Stomach (tissue), 4 donors: ENCODE measurements around the gene NUP210.

Experiments
- EP300 ChIP-seq: sonication (generic); formaldehyde crosslinking; IDR thresholded peaks from one replicate; pipeline ENCODE4 v1.6.1; 2017; ENCODE audit warnings: antibody characterized with exemption
- POLR2A ChIP-seq, 4 donors: fragments of 450-650 bp; IDR thresholded peaks; one replicate each; pipeline ENCODE4 v1.6.1; 2016; ENCODE audit warnings: antibody characterized with exemption in 4 of 4, control low read depth in 2 of 4, mild to moderate bottlenecking in 1 of 4, moderate library complexity in 1 of 4
- POLR2AphosphoS5 ChIP-seq, 3 donors: sonication (generic); formaldehyde crosslinking; IDR thresholded peaks; one replicate each; pipeline ENCODE4 v1.6.1; 2016; ENCODE audit warnings: antibody characterized with exemption in 3 of 3
- TF ChIP-seq, protein P1 (sequence below), 7 experiments: fragments of 450-650 bp in 4 of 7; fragments of 200-600 bp in 3 of 7; sonication (generic) in 3 of 7; IDR thresholded peaks; one replicate each; pipeline ENCODE4 v1.5.1; 2016 to 2019; ENCODE audit warnings: antibody characterized with exemption in 7 of 7, control low read depth in 2 of 7, mild to moderate bottlenecking in 1 of 7

DNA sequence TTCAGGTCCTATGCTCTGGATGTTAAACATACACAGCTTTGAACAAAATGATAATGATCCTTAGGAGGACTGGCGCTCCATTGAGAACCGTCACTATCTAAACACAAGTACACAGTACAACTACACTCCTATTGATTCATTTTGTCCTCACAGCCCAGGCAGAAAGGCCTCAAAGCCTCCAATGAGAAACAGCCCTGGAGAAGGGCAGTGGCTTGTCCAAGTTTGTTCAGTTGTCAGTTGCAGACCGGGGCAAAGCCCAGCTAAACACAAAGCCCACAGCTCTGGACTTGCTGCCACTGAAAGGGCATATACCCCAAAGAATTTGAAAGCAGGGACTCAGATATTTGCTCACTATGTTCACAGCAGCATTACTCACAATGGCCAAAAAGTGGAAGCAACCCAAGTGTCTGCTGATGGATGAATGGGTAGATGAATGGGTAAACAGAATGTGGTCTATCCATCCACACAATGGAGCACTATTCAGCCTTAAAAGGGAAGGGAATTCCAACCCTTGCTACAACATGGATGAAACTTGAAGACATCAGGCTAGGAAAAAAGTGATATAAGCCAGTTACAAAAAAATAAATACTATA is 34.7 kb downstream of the NUP210 start:
- TF ChIP-seq, protein P1, sequence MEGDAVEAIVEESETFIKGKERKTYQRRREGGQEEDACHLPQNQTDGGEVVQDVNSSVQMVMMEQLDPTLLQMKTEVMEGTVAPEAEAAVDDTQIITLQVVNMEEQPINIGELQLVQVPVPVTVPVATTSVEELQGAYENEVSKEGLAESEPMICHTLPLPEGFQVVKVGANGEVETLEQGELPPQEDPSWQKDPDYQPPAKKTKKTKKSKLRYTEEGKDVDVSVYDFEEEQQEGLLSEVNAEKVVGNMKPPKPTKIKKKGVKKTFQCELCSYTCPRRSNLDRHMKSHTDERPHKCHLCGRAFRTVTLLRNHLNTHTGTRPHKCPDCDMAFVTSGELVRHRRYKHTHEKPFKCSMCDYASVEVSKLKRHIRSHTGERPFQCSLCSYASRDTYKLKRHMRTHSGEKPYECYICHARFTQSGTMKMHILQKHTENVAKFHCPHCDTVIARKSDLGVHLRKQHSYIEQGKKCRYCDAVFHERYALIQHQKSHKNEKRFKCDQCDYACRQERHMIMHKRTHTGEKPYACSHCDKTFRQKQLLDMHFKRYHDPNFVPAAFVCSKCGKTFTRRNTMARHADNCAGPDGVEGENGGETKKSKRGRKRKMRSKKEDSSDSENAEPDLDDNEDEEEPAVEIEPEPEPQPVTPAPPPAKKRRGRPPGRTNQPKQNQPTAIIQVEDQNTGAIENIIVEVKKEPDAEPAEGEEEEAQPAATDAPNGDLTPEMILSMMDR (IDR thresholded peaks at IDR 0.05), result no peak
- TF ChIP-seq POLR2A (IDR thresholded peaks at IDR 0.05) (no peak), POLR2AphosphoS5 (IDR thresholded peaks at IDR 0.05) (no peak), EP300 (no peak)
